ENCODE measurements around the gene FBRSL1. TPM values are rescaled to one million over a fixed set of nuclear protein-coding genes. Genes with fewer than 3 reads are reported as not detected.

FBRSL1 gene
- total and polyA plus RNA-seq, 9 of the 15 experiments (the other 6 are each of a cell fraction or from before 2014, with no cell fraction given) = 0.24 to 129 (median 7.3) TPM

GRCh38 chr12:132560614-132561426, 70.9 kb downstream of the FBRSL1 start (continued):
- TF ChIP-seq, protein P1, sequence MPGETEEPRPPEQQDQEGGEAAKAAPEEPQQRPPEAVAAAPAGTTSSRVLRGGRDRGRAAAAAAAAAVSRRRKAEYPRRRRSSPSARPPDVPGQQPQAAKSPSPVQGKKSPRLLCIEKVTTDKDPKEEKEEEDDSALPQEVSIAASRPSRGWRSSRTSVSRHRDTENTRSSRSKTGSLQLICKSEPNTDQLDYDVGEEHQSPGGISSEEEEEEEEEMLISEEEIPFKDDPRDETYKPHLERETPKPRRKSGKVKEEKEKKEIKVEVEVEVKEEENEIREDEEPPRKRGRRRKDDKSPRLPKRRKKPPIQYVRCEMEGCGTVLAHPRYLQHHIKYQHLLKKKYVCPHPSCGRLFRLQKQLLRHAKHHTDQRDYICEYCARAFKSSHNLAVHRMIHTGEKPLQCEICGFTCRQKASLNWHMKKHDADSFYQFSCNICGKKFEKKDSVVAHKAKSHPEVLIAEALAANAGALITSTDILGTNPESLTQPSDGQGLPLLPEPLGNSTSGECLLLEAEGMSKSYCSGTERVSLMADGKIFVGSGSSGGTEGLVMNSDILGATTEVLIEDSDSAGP (CRISPR knock-in tag; IDR thresholded peaks at IDR 0.05) = no peak
- TF ChIP-seq KLF13 (tag; IDR thresholded peaks at IDR 0.05; ENCODE audit: borderline replicate concordance, low read depth) (peak; percentile 46; the same call in 1 of the 2 replicates), KAT7 (CRISPR knock-in tag; IDR thresholded peaks at IDR 0.05; ENCODE audit: borderline replicate concordance) (0 out of 2 replicates have a peak, but pooled peaks have one; percentile 75), ZFP36 (IDR thresholded peaks at IDR 0.05; ENCODE audit: low read depth, low read length, partially characterized antibody) (peak; percentile 88), RFX5 (IDR thresholded peaks at IDR 0.05; ENCODE audit: low read depth, low read length) (no peak), PPARD (CRISPR knock-in tag; IDR thresholded peaks at IDR 0.05) (no peak), JUND (IDR thresholded peaks at IDR 0.05; ENCODE audit: borderline replicate concordance, low read depth, low read length) (peak; percentile 29; the same call in 1 of the 2 replicates), JUND (tag; IDR thresholded peaks at IDR 0.05; ENCODE audit: borderline replicate concordance, low read depth, low read length) (no peak), ILF3 (IDR thresholded peaks at IDR 0.05; ENCODE audit: borderline replicate concordance) (no peak), E2F6 (IDR thresholded peaks at IDR 0.05; ENCODE audit: borderline replicate concordance in 1 of 2, extremely low read depth in 1 of 2, insufficient read depth in 1 of 2, insufficient read length in 1 of 2, low read depth in 1 of 2, low read length in 1 of 2, poor library complexity in 1 of 2, severe bottlenecking in 1 of 2) (peak; percentile 12 to 89), ZNF785 (CRISPR knock-in tag; IDR thresholded peaks at IDR 0.05) (no peak), HDAC2 (IDR thresholded peaks at IDR 0.05) (peak; percentile 39; the same call in 1 of the 2 replicates), YBX1 (IDR thresholded peaks at IDR 0.05) (no peak), BCL6 (CRISPR knock-in tag; IDR thresholded peaks at IDR 0.05) (no peak), RBBP5 (IDR thresholded peaks at IDR 0.05; ENCODE audit: borderline replicate concordance, insufficient read depth, low read length, poor library complexity, severe bottlenecking) (no peak), TBP (optimal IDR thresholded peaks at IDR 0.05; ENCODE audit: low read depth, low read length) (peak; percentile 34), BCOR (IDR thresholded peaks at IDR 0.05) (peak; percentile 52; the same call in 1 of the 2 replicates), SP1 (CRISPR knock-in tag; IDR thresholded peaks at IDR 0.05) (peak; percentile 50; the same call in 1 of the 2 replicates), FOXJ3 (CRISPR knock-in tag; IDR thresholded peaks at IDR 0.05) (no peak), EHMT2 (IDR thresholded peaks at IDR 0.05) (no peak)
- TF ChIP-seq, protein P2, sequence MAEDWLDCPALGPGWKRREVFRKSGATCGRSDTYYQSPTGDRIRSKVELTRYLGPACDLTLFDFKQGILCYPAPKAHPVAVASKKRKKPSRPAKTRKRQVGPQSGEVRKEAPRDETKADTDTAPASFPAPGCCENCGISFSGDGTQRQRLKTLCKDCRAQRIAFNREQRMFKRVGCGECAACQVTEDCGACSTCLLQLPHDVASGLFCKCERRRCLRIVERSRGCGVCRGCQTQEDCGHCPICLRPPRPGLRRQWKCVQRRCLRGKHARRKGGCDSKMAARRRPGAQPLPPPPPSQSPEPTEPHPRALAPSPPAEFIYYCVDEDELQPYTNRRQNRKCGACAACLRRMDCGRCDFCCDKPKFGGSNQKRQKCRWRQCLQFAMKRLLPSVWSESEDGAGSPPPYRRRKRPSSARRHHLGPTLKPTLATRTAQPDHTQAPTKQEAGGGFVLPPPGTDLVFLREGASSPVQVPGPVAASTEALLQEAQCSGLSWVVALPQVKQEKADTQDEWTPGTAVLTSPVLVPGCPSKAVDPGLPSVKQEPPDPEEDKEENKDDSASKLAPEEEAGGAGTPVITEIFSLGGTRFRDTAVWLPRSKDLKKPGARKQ (CRISPR knock-in tag; IDR thresholded peaks at IDR 0.05) = no peak
